ENCODE results near the gene GSTP1.
A peak's percentile ranks its signal among the peaks of the same experiment; 100 is the strongest.
"Not testable (repeated sequence)": the region's sequence is repeated elsewhere in the genome, so short reads cannot be mapped to it uniquely, and the experiment has no call there.

GSTP1 gene

DNA sequence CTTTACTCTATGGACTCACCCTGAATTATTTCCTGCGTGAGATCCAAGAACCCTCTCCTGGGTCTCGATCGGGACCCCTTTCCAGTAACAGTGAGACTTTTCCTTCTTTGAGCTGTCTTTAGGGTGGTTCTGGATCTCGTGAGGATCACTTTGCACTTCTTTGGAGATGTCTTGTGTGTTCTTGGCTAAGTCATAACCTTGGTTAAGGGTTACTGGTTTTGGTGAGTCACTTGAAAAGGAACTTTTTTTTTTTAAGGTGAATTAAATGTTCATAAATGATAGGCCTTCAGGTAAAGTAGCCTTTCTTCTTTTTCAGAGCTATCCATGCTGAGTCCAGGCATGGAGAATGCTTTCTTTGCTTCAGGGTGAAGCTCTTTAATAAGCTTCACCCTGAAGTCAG is 19.4 kb upstream of the GSTP1 start:
- DNase-seq, result no peak

DNA sequence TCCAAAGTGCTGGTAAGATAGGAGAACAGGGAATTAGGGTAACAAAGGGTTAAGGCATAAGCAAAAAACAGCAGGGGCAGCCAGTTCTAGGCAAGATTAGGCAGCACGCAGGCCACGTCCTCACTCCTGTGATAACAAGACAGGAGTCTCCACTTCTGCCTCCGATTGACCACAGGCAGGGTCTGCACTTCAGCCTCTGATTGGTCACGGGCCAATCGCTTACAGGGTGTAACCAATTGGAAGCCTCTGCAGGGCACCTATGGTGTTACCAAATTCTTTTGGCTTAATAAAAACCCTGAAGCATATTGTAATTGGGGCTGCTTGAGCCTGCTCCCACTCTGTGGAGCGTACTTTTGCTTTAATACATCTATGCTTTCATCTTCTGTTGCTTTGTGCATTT is 12.2 kb upstream of the GSTP1 start:
- no peak for DNase-seq

DNA sequence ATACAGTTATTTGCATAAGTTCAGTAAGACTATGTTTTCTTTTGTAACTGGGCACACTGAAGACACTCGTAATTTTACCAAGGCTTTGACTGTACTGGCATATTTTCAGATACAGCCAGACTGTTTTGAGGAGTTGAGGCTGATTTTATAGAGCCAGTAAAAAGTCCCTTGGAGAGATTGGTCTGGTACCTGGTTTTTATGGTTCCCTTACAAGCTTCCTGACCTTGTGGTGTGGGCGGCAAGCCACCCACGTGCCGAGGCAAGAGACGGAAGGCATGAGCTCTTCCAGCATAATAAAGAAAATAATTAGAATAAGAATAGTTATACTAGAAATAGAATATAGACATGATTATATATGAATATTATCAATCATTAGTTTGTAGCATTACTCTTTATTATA is 11.3 kb upstream of the GSTP1 start:
- DNase-seq, result no peak

DNA sequence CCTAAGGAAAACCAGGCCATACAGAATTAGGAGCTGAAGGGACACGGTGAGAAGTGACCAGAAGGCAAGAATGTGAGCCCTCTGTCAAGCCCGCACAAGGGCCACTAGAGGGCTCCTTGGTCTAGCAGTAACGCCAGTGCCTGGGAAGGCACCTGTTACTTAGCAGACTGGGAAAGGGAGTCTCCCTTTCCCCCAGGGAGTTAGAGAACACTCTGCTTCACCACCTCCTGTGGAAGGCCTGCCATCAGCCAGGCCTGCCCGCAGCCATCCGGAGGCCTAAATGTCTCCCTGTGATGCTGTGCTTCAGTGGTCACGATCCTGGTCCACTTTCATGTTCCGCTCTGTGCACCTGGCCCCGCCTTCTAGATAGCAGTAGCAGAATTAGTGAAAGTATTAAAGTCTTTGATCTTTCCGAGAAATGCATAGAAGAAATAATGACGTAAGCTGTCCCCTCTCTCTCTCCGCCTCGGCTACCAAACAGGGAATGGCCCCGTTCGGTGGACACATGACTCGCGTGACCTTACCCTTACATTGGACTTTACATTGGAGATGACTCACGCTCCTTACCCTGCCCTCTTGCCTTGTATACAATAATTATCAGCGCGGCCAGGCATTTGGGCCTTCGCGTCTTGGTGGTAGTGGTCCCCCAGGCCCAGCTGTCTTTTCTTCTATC is 10.7 kb upstream of the GSTP1 start:
- no peak for DNase-seq

DNA sequence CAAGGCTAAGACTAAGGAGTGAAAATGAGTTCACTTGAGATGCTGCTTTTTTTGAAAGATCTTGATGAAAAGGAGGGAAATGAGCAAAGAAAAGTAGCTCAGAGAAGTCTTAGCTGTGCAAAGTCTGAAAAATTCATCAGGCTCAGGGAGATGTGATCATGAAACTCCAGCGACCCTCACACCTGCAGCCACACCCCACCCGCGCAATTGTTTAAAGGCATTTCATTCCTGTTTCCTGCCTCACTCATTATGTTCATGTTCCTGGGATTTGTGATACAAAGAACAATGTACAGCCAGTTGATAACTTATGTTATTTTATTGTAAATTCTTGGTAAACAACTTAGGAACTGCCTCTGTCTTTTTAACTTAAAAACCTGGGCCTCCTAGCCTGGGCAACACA is 8.7 kb upstream of the GSTP1 start:
- no peak for DNase-seq

DNA sequence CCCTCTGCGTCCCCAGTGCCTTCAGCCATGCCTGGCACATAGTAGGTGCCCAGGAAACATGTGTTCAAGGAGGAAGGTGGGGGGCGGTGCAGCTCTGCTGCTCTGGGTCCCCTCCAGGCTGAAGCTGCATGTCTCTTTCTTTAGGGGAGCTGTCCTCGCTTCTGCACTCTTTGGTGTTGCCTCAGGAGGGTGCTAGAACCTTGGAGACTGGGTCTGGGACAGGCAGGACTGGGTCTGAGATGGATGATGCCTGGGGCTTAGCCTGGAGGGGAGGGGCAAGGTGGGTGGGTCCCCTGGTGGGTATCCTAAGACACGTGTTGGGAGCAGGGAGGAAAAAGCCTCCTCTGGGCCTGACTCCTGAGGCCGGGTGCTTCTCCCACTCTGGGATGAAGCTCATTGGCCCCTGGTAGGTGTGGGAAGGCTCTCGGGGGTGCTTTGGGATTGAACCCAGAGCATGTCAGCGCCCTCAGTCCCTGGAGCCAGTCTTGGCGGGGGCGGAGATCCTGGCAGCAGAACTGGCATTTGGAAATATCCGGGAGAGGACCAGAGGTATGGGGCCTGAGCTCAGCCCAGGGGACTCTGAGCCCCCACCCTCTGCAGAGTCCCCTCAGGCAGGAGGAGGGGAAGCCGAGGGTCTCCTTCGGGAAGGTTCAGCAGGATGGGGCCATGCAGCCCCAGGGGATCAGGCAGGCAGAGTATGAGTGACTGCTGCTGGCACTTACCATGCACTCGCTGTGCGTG is 6.7 kb upstream of the GSTP1 start:
- DNase-seq, result no peak

DNA sequence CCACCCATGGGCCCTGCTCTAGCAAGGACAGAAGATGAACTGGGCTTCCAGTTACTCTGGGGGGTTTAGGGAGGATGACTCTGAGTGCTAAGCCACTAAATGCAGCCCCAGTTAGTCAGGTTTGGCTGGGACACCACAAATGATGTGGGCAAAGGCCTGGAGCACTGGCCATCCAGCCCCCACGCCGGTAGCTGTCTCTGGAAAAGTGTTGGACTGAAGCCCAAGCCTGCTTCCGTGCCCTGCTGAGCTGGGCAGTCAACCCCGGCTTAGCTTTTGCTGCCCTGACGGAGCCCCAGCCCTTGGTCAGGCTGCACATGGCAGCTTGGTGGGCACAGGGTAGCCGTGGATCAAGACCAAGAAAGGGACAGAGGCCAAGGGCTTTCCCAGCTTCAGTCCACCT is 5.7 kb upstream of the GSTP1 start:
- DNase-seq, result no peak

DNA sequence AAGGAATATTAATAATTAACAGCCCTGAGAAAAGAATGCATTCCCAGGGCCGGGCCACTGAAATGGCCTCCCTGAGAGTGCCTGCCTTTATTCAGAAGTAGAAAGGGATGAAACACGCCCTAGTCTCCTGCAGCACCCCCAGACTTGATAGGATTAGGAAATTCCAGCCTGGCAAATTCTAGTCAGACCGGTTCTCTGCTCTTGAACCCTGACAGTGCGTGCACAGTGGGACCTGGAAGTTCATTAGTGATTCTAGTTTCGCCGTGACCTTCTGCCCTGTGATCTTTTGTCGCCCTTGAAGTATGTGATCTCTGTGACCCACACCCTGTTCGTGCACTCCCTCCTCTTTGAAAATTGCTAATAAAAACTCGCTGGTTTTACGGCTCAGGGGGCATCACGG is 2.1 kb upstream of the GSTP1 start:
- DNase-seq, result no peak

DNA sequence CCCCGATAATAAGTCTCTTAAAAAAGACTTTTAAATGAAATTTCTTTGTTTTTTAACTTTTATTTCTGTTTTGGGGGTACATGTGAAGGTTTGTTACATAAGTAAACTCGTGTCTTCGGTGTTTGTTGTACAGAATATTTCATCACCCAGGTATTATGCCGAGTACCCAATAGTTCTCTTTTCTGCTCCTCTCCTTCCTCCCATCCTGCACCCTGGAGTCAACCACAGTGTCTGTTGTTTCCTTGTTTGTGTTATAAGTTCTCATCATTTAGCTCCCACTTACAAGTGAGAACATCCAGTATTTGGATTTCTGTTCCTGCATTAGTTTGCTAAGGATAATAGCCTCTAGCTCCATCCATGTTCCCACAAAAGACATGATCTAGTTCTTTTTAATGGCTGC is 1.6 kb upstream of the GSTP1 start:
- DNase-seq, result no peak

DNA sequence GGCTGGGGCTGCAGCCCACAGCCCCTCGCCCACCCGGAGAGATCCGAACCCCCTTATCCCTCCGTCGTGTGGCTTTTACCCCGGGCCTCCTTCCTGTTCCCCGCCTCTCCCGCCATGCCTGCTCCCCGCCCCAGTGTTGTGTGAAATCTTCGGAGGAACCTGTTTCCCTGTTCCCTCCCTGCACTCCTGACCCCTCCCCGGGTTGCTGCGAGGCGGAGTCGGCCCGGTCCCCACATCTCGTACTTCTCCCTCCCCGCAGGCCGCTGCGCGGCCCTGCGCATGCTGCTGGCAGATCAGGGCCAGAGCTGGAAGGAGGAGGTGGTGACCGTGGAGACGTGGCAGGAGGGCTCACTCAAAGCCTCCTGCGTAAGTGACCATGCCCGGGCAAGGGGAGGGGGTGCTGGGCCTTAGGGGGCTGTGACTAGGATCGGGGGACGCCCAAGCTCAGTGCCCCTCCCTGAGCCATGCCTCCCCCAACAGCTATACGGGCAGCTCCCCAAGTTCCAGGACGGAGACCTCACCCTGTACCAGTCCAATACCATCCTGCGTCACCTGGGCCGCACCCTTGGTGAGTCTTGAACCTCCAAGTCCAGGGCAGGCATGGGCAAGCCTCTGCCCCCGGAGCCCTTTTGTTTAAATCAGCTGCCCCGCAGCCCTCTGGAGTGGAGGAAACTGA is 731 bp downstream of the GSTP1 start:
- peak; percentile 37 for DNase-seq

DNA sequence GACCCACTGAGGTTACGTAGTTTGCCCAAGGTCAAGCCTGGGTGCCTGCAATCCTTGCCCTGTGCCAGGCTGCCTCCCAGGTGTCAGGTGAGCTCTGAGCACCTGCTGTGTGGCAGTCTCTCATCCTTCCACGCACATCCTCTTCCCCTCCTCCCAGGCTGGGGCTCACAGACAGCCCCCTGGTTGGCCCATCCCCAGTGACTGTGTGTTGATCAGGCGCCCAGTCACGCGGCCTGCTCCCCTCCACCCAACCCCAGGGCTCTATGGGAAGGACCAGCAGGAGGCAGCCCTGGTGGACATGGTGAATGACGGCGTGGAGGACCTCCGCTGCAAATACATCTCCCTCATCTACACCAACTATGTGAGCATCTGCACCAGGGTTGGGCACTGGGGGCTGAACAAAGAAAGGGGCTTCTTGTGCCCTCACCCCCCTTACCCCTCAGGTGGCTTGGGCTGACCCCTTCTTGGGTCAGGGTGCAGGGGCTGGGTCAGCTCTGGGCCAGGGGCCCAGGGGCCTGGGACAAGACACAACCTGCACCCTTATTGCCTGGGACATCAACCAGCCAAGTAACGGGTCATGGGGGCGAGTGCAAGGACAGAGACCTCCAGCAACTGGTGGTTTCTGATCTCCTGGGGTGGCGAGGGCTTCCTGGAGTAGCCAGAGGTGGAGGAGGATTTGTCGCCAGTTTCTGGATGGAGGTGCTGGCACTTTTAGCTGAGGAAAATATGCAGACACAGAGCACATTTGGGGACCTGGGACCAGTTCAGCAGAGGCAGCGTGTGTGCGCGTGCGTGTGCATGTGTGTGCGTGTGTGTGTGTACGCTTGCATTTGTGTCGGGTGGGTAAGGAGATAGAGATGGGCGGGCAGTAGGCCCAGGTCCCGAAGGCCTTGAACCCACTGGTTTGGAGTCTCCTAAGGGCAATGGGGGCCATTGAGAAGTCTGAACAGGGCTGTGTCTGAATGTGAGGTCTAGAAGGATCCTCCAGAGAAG is 1.6 kb downstream of the GSTP1 start:
- DNase-seq, result no peak

DNA sequence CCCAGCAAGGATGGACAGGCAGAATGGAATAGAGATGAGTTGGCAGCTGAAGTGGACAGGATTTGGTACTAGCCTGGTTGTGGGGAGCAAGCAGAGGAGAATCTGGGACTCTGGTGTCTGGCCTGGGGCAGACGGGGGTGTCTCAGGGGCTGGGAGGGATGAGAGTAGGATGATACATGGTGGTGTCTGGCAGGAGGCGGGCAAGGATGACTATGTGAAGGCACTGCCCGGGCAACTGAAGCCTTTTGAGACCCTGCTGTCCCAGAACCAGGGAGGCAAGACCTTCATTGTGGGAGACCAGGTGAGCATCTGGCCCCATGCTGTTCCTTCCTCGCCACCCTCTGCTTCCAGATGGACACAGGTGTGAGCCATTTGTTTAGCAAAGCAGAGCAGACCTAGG is 2.3 kb downstream of the GSTP1 start:
- DNase-seq, result no peak

DNA sequence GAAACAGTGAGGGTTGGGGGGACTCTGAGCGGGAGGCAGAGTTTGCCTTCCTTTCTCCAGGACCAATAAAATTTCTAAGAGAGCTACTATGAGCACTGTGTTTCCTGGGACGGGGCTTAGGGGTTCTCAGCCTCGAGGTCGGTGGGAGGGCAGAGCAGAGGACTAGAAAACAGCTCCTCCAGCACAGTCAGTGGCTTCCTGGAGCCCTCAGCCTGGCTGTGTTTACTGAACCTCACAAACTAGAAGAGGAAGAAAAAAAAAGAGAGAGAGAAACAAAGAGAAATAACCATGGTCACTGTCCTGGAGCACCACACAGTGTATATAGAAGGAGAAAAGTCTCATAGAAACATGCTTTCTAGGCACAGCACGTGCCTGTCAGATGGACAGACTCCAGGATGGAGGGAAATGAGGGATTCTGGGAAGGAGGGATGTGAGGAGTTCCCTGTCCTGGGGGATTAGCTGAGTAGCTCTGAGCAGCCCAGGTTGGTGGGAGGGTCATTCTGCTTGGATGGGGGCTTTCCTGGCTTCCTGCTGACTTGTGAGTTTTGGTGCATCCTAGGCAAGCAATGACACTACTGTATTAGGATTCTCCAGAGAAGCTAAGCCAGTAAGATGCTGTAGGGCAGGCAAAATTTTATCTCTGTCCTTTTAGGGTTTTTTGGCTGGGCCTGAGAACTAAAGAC is 3.1 kb downstream of the GSTP1 start:
- DNase-seq, result no peak

DNA sequence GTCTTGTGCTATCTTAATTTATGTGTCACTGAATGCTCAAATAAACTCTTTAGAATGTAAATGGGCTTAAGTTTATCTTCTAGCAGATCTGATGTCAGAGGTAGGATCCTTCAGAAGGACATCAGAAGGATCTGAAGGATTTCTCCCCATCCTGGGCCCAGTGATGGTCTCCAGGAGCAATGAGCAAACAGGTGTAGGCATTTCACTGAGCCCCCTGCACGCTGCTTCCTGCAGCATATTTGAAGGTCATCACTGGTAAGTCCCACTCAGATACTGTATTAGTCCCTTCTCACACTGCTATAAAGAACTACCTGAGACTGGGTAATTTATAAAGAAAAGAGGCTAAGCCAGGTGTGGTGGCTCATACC is 4.5 kb downstream of the GSTP1 start:
- no peak for DNase-seq

DNA sequence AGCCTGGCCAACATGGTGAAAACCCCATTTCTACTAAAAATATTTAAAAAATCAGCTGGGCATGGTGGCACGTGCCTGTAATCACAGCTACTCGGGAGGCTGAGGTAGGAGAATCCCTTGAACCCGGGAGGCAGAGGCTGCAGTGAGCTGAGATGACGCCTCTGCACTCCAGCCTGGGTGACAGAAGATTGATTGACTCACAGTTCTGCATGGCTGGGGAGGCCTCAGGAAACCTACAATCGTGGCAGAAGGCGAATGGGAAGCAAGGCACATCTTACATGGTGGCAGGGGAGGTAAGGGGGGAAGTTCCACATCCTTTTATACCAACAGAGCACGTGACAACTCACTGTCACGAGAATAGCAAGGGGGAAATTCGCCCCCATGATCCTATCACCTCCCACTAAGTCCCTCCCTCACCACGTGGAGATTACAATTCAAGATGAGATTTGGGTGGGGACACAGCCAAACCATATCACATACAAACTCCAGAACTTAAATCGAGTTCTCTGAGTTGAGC is 5.3 kb downstream of the GSTP1 start:
- DNase-seq, result not testable (repeated sequence)

DNA sequence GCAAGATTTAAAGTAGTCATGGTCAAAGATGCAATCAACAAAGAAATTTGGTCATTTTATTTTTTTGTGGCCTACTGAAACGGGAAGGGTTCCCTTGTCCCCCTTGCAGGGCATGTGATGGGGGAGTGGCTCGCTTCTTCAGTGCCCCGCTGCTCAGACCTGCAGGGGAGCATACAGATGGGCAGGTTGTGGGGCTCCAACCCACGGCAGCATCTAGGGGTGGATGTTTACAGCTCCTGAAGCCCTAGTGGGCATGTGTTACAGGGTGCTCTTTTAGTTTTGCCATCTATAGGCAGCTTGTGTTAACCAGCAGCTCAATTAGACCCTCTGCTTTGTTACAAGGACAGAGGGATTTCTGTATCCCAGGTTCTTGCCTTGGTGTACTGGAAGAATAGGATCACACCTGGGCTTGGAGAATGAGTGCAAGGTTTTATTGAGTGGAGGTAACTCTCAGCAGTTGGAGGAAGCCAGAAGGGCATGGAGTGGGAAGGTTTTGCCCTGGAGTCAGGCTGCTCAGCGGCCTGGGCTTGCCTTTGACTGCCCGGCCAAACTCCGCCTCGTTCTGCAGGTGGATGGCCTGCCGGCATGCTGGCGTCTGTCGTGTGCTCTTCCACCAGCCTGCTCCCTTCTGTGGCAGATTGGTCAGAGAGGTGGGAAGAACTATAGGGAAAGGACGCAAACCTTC is 9.4 kb downstream of the GSTP1 start:
- no peak for DNase-seq

DNA sequence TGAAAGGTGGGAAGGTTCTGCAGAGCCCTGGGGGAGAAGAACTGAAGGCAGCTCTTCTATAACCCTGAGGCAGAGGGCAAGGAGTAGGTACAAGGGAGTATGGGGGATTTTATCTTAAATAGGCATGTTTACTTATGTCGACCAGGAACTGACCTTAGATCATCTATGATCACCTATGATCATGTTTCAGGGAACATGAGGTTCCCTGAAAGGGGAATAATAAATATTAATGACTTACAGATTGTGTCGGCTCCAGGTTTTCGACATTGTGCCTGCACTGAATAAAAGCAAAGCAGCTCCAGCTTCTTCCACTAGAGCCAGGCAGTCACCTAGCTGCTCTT is 9.9 kb downstream of the GSTP1 start:
- DNase-seq, result no peak

DNA sequence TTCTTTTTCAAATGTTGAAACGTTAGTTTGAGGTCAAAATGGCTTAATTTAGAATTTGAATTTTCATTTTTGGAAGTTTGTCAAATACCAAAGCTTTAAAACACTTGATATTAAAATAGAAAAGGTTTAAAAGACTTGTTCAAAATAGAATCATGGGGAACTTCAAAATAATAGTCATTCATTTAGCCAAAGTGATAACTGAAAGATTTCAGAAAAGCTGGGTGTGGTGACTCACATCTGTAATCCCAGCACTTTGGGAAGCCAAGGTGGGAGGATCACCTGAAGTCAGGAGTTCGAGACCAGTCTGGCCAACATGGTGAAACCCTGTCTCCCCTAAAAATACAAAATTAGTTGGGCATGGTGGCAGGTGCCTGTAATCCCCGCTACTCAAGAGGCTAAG is 10.9 kb downstream of the GSTP1 start:
- no peak for DNase-seq

DNA sequence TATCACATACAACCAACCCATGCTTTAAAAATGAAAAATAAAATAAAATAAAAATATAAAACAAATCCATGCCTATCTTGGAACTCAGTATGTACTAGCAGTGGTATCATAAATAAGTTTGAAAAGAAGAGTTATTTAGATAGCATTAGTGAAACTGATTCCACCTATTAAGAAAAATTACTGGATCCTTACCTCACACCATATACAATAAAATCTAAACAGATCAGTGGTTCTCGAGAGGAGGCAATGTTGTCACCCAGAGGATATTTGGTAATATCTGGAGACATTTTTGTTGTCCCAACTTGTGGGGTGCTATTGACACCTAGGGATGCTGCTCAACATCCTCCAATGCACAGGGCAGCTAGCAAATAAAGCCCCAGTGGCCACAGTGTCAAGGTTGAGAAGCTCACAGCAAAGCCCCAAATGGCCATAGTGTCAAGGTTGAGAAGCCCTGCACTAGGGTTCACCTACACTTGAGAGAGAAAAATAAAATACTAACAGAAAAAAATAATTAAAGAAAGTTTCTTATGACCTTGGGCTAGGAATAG is 13.2 kb downstream of the GSTP1 start:
- DNase-seq, result no peak

DNA sequence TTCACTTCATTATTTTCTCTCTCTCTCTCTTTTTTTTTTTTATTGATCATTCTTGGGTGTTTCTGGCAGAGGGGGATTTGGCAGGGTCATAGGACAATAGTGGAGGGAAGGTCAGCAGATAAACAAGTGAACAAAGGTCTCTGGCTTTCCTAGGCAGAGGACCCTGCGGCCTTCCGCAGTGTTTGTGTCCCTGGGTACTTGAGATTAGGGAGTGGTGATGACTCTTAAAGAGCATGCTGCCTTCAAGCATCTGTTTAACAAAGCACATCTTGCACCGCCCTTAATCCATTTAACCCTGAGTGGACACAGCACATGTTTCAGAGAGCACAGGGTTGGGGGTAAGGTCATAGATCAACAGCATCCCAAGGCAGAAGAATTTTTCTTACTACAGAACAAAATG is 13.8 kb downstream of the GSTP1 start:
- DNase-seq, result not testable (repeated sequence)

DNA sequence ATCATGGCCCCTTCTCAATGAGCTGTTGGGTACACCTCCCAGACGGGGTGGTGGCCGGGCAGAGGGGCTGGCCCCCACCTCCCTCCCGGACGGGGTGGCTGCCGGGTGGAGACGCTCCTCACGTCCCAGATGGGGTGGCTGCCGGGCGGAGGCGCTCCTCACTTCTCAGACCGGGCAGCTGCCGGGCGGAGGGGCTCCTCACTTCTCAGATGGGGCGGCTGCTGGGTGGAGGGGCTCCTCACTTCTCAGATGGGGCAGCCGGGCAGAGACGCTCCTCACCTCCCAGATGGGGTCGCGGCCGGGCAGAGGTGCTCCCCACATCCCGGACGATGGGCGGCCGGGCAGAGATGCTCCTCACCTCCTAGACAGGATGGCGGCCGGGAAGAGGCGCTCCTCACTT is 14.4 kb downstream of the GSTP1 start:
- DNase-seq, result not testable (repeated sequence)

DNA sequence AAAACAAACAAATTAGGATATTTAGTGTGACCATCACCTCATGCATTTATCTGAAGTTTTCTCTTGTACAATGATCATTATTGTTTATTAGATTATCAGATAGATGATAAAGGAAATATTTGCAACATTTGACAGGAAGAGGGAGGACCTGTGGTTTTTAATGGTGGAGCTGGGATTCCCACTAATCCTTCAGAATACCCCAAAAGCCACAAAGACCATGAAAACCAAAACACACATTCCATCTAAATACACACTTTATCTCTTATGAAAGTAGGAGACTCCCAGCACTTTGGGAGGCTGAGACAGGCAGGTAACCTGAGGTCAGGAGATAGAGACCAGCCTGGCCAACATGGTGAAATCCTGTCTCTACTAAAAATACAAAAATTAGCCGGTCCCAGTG is 15.5 kb downstream of the GSTP1 start:
- DNase-seq, result no peak
